Fibroblast of lung (primary cell): ENCODE measurements around the gene CFAP74. TPM values are rescaled to one million over a fixed set of nuclear protein-coding genes. Genes with fewer than 3 reads are reported as not detected.

Source experiments
- DNase-seq, 2 donors: peaks; one replicate each; pipeline versions ENCODE4 v3.0.0 to v3.0.0-alpha.2; 2010; ENCODE audit warnings: low read depth in 2 of 2
- H2AFZ ChIP-seq: 2 replicates; pipeline ENCODE4 v1.5.1; 2012; ENCODE audit warnings: low read length, control low read depth, inconsistent platforms
- H3K27ac ChIP-seq: 2 replicates; pipeline ENCODE4 v1.5.1; 2011; ENCODE audit warnings: low read length, control low read depth; ENCODE audit not compliant: insufficient read depth
- H3K27me3 ChIP-seq: 2 replicates; pipeline ENCODE4 v1.5.1; 2011; ENCODE audit warnings: mild to moderate bottlenecking, low read length; ENCODE audit not compliant: control insufficient read depth, insufficient read depth
- H3K36me3 ChIP-seq: 2 replicates; pipeline ENCODE4 v1.5.1; 2011; ENCODE audit warnings: low read length; ENCODE audit not compliant: control insufficient read depth, insufficient read depth
- H3K4me1 ChIP-seq: 2 replicates; pipeline ENCODE4 v1.5.1; 2011; ENCODE audit warnings: low read length; ENCODE audit not compliant: control insufficient read depth, insufficient read depth; ENCODE audit errors: extremely low read depth
- H3K4me2 ChIP-seq: 2 replicates; pipeline ENCODE4 v1.5.1; 2011; ENCODE audit warnings: low read length, control low read depth; ENCODE audit not compliant: insufficient read depth; ENCODE audit errors: extremely low read depth
- H3K4me3 ChIP-seq, 4 experiments: fragments of 200-600 bp in 1 of 4; sonication (generic) in 1 of 4; replicated peaks in 1 of 4; 2 replicates each; pipeline ENCODE4 v1.5.1; 2011 to 2016; ENCODE audit warnings: low read length in 4 of 4, low read depth in 3 of 4, mild to moderate bottlenecking in 3 of 4, control low read depth in 2 of 4, inconsistent platforms in 1 of 4, mixed read lengths in 1 of 4; ENCODE audit not compliant: insufficient read depth in 1 of 4; ENCODE audit errors: control extremely low read depth in 1 of 4
- H3K79me2 ChIP-seq: 2 replicates; pipeline ENCODE4 v1.5.1; 2012; ENCODE audit warnings: mild to moderate bottlenecking, low read length, inconsistent platforms; ENCODE audit not compliant: control insufficient read depth, insufficient read depth
- H3K9ac ChIP-seq: 2 replicates; pipeline ENCODE4 v1.5.1; 2011; ENCODE audit warnings: mild to moderate bottlenecking, low read length, control low read depth; ENCODE audit not compliant: insufficient read depth
- H3K9me3 ChIP-seq: 2 replicates; pipeline ENCODE4 v1.5.1; 2012; ENCODE audit warnings: low read depth, low read length; ENCODE audit not compliant: control insufficient read depth, insufficient read depth
- H4K20me1 ChIP-seq: 2 replicates; pipeline ENCODE4 v1.5.1; 2011; ENCODE audit warnings: low read length; ENCODE audit not compliant: control insufficient read depth, insufficient read depth; ENCODE audit errors: extremely low read depth
- CTCF ChIP-seq, 2 donors: IDR thresholded peaks in 1 of 2; conservative IDR thresholded peaks in 1 of 2; 1 replicate in 1 of 2; 2 replicates in 1 of 2; pipeline ENCODE4 v1.5.1; 2011 to 2012; ENCODE audit warnings: low read length in 2 of 2, control low read depth in 1 of 2, inconsistent platforms in 1 of 2, low read depth in 1 of 2, mild to moderate bottlenecking in 1 of 2
- EZH2 ChIP-seq: IDR thresholded peaks from 2 replicates; pipeline ENCODE4 v1.5.1; 2012; ENCODE audit warnings: low read length, control low read depth, mild to moderate bottlenecking; ENCODE audit errors: missing control alignments
- polyA plus RNA-seq, 2 donors: library from polyadenylated mRNA; depleted of rRNA in 1 of 2; stranded (reverse) in 1 of 2; unstranded in 1 of 2; fragments of >200 nt; gene quantifications; 2 replicates each; pipeline ENCODE4 v1.2.1, GENCODE V29; 2011 to 2012; ENCODE audit warnings: missing spikeins in 1 of 2
- total RNA-seq: library from RNA; depleted of rRNA; stranded (reverse); fragments of >200 nt; gene quantifications from 2 replicates; pipeline ENCODE4 v1.2.1, GENCODE V29; 2014

CFAP74 gene
- total and polyA plus RNA-seq, 2 donors (not counting 1 experiment from before 2014, with no cell fraction given) = not detected

- Histone ChIP-seq H4K20me1 (no peaks in the 10 kb centered on the region), H3K4me3 (no peak overlapping the region), H3K9me3 (no peaks in the 10 kb centered on the region), H3K9ac (no peak overlapping the region), H3K36me3 (no peaks in the 10 kb centered on the region), H3K4me1 (peaks cover 8% of the 10 kb centered on the region), H3K79me2 (peaks cover 8% of the 10 kb centered on the region), H3K27me3 (peaks cover 2% of the 10 kb centered on the region), H2AFZ (no peak overlapping the region), H3K27ac (no peak overlapping the region), H3K4me2 (no peak overlapping the region)
- TF ChIP-seq CTCF (conservative IDR thresholded peaks at IDR 0.05 in 1 of 2, IDR thresholded peaks at IDR 0.05 in 1 of 2; ENCODE audit: low read depth in 1 of 2, low read length in 2 of 2) (no peak), EZH2 (no peak)
- DNase-seq = no peak
Measured at GRCh38 chr1:1895060-1895418, 108.5 kb downstream of the CFAP74 start.

- peaks cover 2% of the 10 kb centered on the region for H3K27me3 ChIP-seq
- peaks cover 8% of the 10 kb centered on the region for H3K4me1 ChIP-seq
- H3K27ac ChIP-seq = no peak overlapping the region
- H3K36me3 ChIP-seq = no peaks in the 10 kb centered on the region
- no peak overlapping the region for H3K9ac ChIP-seq
- TF ChIP-seq EZH2 = no peak
- TF ChIP-seq CTCF (conservative IDR thresholded peaks at IDR 0.05 in 1 of 2, IDR thresholded peaks at IDR 0.05 in 1 of 2; ENCODE audit: low read depth in 1 of 2, low read length in 2 of 2) = no peak
- no peak for DNase-seq
- H4K20me1 ChIP-seq = no peaks in the 10 kb centered on the region
- no peak overlapping the region for H2AFZ ChIP-seq
- no peak overlapping the region for H3K4me3 ChIP-seq
- no peak overlapping the region for H3K4me2 ChIP-seq
- peaks cover 13% of the 10 kb centered on the region for H3K79me2 ChIP-seq
- H3K9me3 ChIP-seq = no peaks in the 10 kb centered on the region
Measured at GRCh38 chr1:1894354-1895059, 109.1 kb downstream of the CFAP74 start.

- Histone ChIP-seq H3K27ac (no peak overlapping the region), H3K27me3 (peaks cover 2% of the 10 kb centered on the region), H3K9me3 (no peaks in the 10 kb centered on the region), H3K4me1 (peaks cover 8% of the 10 kb centered on the region), H3K4me2 (no peak overlapping the region), H3K9ac (no peak overlapping the region), H2AFZ (no peak overlapping the region), H4K20me1 (peaks cover under 1% of the 10 kb centered on the region), H3K79me2 (peaks cover 18% of the 10 kb centered on the region), H3K4me3 (no peak overlapping the region), H3K36me3 (no peaks in the 10 kb centered on the region)
- TF ChIP-seq EZH2 = no peak
- no peak for TF ChIP-seq CTCF (conservative IDR thresholded peaks at IDR 0.05 in 1 of 2, IDR thresholded peaks at IDR 0.05 in 1 of 2; ENCODE audit: low read depth in 1 of 2, low read length in 2 of 2)
- no peak for DNase-seq
Measured at GRCh38 chr1:1893997-1894353, 109.6 kb downstream of the CFAP74 start.
